Coronary artery (tissue), 2 donors: ENCODE data around the gene CD200R1.
"Not testable (repeated sequence)": the region's sequence is repeated elsewhere in the genome, so short reads cannot be mapped to it uniquely, and the experiment has no call there.

Experiments
- DNase-seq: peaks from one replicate; pipeline ENCODE4 v3.0.0-alpha.2; 2017; ENCODE audit warnings: low spot score
- H3K27ac ChIP-seq, 2 donors: fragments of 200-600 bp; sonication (generic); one replicate each; pipeline ENCODE4 v1.5.1; 2016 to 2019
- H3K4me3 ChIP-seq: fragments of 200-600 bp; sonication (generic); 2 replicates; pipeline ENCODE4 v1.5.1; 2016; ENCODE audit warnings: mild to moderate bottlenecking, moderate library complexity
- TF ChIP-seq, protein P1 (sequence below): fragments of 200-600 bp; sonication (generic); IDR thresholded peaks from one replicate; pipeline ENCODE4 v1.5.1; 2019; ENCODE audit warnings: antibody characterized with exemption

CD200R1 gene

DNA sequence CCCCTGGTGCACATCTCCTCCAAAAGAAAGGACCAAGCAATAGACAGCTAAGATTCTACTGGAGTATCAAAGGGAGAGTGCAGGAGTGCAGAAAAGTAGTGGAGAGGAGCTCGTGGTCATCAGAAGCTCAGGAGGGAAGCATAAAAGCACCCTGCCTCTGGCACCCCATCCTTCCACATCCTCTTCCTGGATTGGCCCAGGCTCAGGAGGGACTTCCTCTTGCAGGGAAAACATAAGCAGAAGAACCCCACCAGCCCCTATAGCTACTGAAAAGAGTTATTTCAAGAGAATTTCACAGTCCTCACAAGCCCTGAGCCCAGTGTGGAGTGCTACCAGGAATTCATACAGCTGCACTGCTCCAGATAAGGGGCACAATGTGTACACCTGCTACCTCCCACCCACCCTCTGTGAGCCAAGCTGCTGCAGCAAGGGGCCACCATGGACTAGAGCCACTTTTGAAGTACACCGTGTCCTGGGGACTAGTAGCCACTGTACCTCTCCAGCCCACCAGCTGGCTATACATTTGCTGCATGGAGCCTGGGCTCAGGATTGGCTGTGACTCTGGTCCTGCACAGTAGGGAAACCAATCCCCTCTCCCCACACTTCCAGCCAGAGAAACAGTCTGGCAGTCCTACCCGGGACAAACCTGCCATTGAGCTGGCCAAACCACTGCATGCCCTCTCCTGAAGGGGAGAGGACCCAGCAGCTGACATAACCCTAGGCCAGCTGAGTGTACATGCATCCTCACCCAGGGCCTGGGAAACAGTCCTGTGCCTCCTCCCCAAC, 43.0 kb downstream of the CD200R1 start:
- no peak for DNase-seq
- TF ChIP-seq, protein P1, sequence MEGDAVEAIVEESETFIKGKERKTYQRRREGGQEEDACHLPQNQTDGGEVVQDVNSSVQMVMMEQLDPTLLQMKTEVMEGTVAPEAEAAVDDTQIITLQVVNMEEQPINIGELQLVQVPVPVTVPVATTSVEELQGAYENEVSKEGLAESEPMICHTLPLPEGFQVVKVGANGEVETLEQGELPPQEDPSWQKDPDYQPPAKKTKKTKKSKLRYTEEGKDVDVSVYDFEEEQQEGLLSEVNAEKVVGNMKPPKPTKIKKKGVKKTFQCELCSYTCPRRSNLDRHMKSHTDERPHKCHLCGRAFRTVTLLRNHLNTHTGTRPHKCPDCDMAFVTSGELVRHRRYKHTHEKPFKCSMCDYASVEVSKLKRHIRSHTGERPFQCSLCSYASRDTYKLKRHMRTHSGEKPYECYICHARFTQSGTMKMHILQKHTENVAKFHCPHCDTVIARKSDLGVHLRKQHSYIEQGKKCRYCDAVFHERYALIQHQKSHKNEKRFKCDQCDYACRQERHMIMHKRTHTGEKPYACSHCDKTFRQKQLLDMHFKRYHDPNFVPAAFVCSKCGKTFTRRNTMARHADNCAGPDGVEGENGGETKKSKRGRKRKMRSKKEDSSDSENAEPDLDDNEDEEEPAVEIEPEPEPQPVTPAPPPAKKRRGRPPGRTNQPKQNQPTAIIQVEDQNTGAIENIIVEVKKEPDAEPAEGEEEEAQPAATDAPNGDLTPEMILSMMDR, result no peak
- Histone ChIP-seq H3K27ac (no peak overlapping the region), H3K4me3 (no peak overlapping the region)

- TF ChIP-seq, protein P1, result no peak
- H3K4me3 ChIP-seq, result no peak overlapping the region
- DNase-seq, result no peak
- no peak overlapping the region for H3K27ac ChIP-seq
Measured at GRCh38 chr3:112930771-112931170, 44.1 kb downstream of the CD200R1 start.

DNA sequence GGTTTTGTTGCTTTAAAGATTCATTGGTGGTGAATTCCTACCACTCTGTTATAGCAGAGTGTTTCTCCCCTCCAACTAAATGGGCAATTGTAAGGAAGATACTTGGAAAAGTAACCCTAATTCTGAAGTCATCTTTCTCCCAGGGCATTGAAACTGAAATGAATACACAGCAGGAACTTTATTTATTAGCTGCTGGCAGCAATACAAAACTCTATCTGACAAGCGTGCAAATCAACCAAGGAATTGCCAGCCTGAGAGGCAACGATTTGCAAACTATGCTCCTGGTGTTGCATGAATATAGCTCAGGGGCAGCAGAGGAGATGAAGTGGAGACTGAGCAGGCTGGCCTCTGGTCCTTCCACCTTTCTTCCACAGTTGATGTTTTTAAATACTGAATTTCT, 48.9 kb downstream of the CD200R1 start:
- Histone ChIP-seq H3K27ac (no peak overlapping the region), H3K4me3 (no peak overlapping the region)
- no peak for DNase-seq
- TF ChIP-seq, protein P1, result no peak

GRCh38 chr3:112925560-112925959, 49.3 kb downstream of the CD200R1 start:
- Histone ChIP-seq H3K4me3 (no peak overlapping the region), H3K27ac (no peak overlapping the region)
- DNase-seq, result no peak
- TF ChIP-seq, protein P1, result no peak

DNA sequence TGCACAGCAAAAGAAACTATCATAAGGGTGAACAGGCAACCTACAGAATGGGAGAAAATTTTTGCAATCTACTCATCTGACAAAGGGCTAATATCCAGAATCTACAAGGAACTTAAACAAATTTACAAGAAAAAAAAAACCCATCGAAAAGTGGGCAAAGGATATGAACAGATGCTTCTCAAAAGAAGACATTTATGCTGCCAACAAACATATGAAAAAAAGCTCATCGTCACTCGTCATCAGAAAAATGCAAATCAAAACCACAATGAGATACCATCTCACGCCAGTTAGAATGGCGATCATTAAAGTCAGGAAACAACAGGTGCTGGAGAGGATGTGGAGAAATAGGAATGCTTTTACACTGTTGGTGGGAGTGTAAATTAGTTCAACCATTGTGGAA, 55.4 kb downstream of the CD200R1 start:
- H3K27ac ChIP-seq, DNase-seq, H3K4me3 ChIP-seq: not testable (repeated sequence)

GRCh38 chr3:112908252-112908651, 66.7 kb downstream of the CD200R1 start:
- Histone ChIP-seq H3K4me3 (no peak overlapping the region), H3K27ac (no peak overlapping the region)
- TF ChIP-seq, protein P1, result no peak
- no peak for DNase-seq

DNA sequence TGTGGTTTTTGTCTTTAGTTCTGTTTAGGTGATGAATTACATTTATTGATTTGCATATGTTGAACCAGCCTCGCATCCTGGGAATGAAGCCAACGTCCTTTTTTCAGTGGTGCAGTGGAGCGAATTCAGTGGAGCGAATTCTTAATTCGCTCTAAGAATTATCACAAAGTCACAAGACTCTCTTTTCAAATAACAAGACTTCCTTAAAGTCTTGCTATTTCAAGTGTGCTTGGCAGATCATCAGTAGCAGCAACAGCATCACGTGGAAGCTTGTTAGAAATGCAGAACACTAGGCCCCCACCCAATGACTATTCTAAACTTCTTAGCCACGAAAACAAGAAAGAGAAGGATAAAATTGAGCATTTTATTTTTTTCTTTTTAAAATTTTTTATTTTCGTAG, 70.1 kb downstream of the CD200R1 start:
- DNase-seq, result no peak
- no peak overlapping the region for H3K4me3 ChIP-seq
- H3K27ac ChIP-seq, result no peak overlapping the region
- TF ChIP-seq, protein P1, result no peak
